Right lobe of liver (tissue), 4 donors: ENCODE results near the gene CMBL.

Source experiments
- CTCF ChIP-seq, 4 donors: fragments of 200-600 bp in 3 of 4; fragments of 450-650 bp in 1 of 4; IDR thresholded peaks; one replicate each; pipeline versions ENCODE4 v1.5.1 to v1.8.0; 2016 to 2022; ENCODE audit warnings: antibody characterized with exemption in 4 of 4, mild to moderate bottlenecking in 2 of 4
- POLR2A ChIP-seq: fragments of 450-650 bp; IDR thresholded peaks from one replicate; pipeline ENCODE4 v1.6.1; 2017; ENCODE audit warnings: antibody characterized with exemption, mild to moderate bottlenecking
- donor health status: DM: no; HTN: no; CAD: no.
- donor health status: DM: no; HTN: no; CAD: no.
- donor health status: DM: no; HTN: yes; CAD: no.

GRCh38 chr5:10323588-10324488 is 16.1 kb upstream of the CMBL start:
- TF ChIP-seq CTCF (IDR thresholded peaks at IDR 0.05) (no peak), POLR2A (no peak)
